HFFc6 (cell line): ENCODE data around the gene TACC2. TPM values are rescaled to one million over a fixed set of nuclear protein-coding genes. Genes with fewer than 3 reads are reported as not detected.

ENCODE experiments used
- DNase-seq: peaks from one replicate; pipeline ENCODE4 v3.0.0-alpha.2; 2018
- H3K27ac Mint-ChIP-seq: 2 replicates; pipeline ENCODE4 v1.8.0; 2020; ENCODE audit warnings: mild to moderate bottlenecking, mixed read lengths
- H3K27me3 Mint-ChIP-seq: 2 replicates; pipeline ENCODE4 v1.8.0; 2021; ENCODE audit warnings: mild to moderate bottlenecking, moderate library complexity, mixed read lengths; ENCODE audit not compliant: insufficient read depth
- H3K36me3 Mint-ChIP-seq: 2 replicates; pipeline ENCODE4 v1.8.0; 2021; ENCODE audit warnings: low read depth, mixed read lengths
- H3K4me1 Mint-ChIP-seq: 2 replicates; pipeline ENCODE4 v1.8.0; 2020; ENCODE audit warnings: low read depth, mixed read lengths
- H3K4me3 Mint-ChIP-seq: 2 replicates; pipeline ENCODE4 v1.8.0; 2020; ENCODE audit warnings: mild to moderate bottlenecking, moderate library complexity, mixed read lengths
- H3K9me3 Mint-ChIP-seq: 2 replicates; pipeline ENCODE4 v1.8.0; 2020; ENCODE audit warnings: mild to moderate bottlenecking, mixed read lengths
- CTCF ChIP-seq: fragments of 200-600 bp; sonication (generic); IDR thresholded peaks from 2 replicates; pipeline ENCODE4 v1.5.0; 2021; ENCODE audit warnings: antibody characterized with exemption, mild to moderate bottlenecking
- total RNA-seq, 6 experiments: library from RNA; stranded (reverse); fragmentation: NEBNext Ultra II Directional; extraction: Animal tissue kit (Norgen Biotek cat#: 25700); gene quantifications; 2 replicates in 1 of 6; 3 replicates in 5 of 6; pipeline ENCODE4 v1.2.3, GENCODE V29; 2021

The TACC2 gene
- total RNA-seq, 6 experiments from 2014 or later = 15.9 to 19.5 (median 17.5) TPM

GRCh38 chr10:121975295-121976086, 13.5 kb upstream of the TACC2 start:
- Mint-ChIP-seq H3K4me1 (peaks cover 19% of the 10 kb centered on the region), H3K27me3 (peaks cover 2% of the 10 kb centered on the region; the same call in 1 of the 2 replicates), H3K9me3 (peaks cover 13% of the 10 kb centered on the region), H3K27ac (no peak overlapping the region), H3K36me3 (peaks cover 5% of the 10 kb centered on the region; the same call in 1 of the 2 replicates), H3K4me3 (peak overlapping the region; percentile 74)
- no peak for DNase-seq
- peak; percentile 77 for TF ChIP-seq CTCF

- Mint-ChIP-seq H3K4me3 (no peak overlapping the region), H3K36me3 (peaks cover 5% of the 10 kb centered on the region; the same call in 1 of the 2 replicates), H3K27me3 (peaks cover 2% of the 10 kb centered on the region; the same call in 1 of the 2 replicates), H3K4me1 (peaks cover 19% of the 10 kb centered on the region), H3K27ac (no peak overlapping the region), H3K9me3 (peaks cover 13% of the 10 kb centered on the region)
- no peak for DNase-seq
- no peak for TF ChIP-seq CTCF
These were observed 12.4 kb upstream of the TACC2 start for GRCh38 chr10:121976607-121977006.

GRCh38 chr10:121978511-121978910, 10.5 kb upstream of the TACC2 start:
- H3K27me3 Mint-ChIP-seq = peaks cover 2% of the 10 kb centered on the region
- H3K36me3 Mint-ChIP-seq = peaks cover 5% of the 10 kb centered on the region; the same call in 1 of the 2 replicates
- peaks cover 14% of the 10 kb centered on the region for H3K9me3 Mint-ChIP-seq
- no peak overlapping the region for H3K4me3 Mint-ChIP-seq
- peaks cover 8% of the 10 kb centered on the region for H3K4me1 Mint-ChIP-seq
- H3K27ac Mint-ChIP-seq = no peak overlapping the region
- DNase-seq = no peak
- no peak for TF ChIP-seq CTCF

GRCh38 chr10:121981346-121981745, 7.6 kb upstream of the TACC2 start:
- no peak overlapping the region for H3K4me3 Mint-ChIP-seq
- no peak for TF ChIP-seq CTCF
- H3K36me3 Mint-ChIP-seq = peaks cover 16% of the 10 kb centered on the region
- peaks cover 35% of the 10 kb centered on the region for H3K9me3 Mint-ChIP-seq
- no peak for DNase-seq
- H3K27me3 Mint-ChIP-seq = no peaks in the 10 kb centered on the region; the same call in none of the 2 replicates
- H3K4me1 Mint-ChIP-seq = no peaks in the 10 kb centered on the region
- no peak overlapping the region for H3K27ac Mint-ChIP-seq

GRCh38 chr10:121983852-121984251, 5.1 kb upstream of the TACC2 start:
- H3K27me3 Mint-ChIP-seq = no peaks in the 10 kb centered on the region; the same call in none of the 2 replicates
- no peak for DNase-seq
- no peak overlapping the region for H3K27ac Mint-ChIP-seq
- peaks cover 28% of the 10 kb centered on the region for H3K9me3 Mint-ChIP-seq
- H3K4me1 Mint-ChIP-seq = 0 out of 2 replicates have a peak, but pooled peaks cover 4% of the 10 kb centered on the region
- TF ChIP-seq CTCF = no peak
- peaks cover 11% of the 10 kb centered on the region for H3K36me3 Mint-ChIP-seq
- no peak overlapping the region for H3K4me3 Mint-ChIP-seq
